HCT116 (cell line): ENCODE data around the gene TCF21. TPM values are rescaled to one million over a fixed set of nuclear protein-coding genes. Genes with fewer than 3 reads are reported as not detected.

ENCODE experiments used
- ATAC-seq: fragments of 200-7000 bp; cut with Tn5 transposase; 2 replicates; pipeline ENCODE4 v1.9.1; 2020; ENCODE audit warnings: mild to moderate bottlenecking, moderate library complexity
- BruUV-seq: library from RNA; stranded (reverse); fragments of 400-500 nt; replicated peaks from 2 replicates; lab custom pipeline; 2021; lab: Mats Ljungman, UMichigan
- CTCF ChIA-PET: fragments of 300-600 bp; sonication (Branson Sonifier 250); formaldehyde crosslinking; loops from one replicate; lab custom pipeline; 2021; ENCODE audit warnings: antibody characterized with exemption; lab: Charles Lee
- POLR2A ChIA-PET: fragments of 300-600, 350-600 bp; sonication (Branson Sonifier 250); formaldehyde crosslinking; loops from one replicate; lab custom pipeline; 2021; ENCODE audit warnings: antibody characterized with exemption; lab: Charles Lee
- RAD21 ChIA-PET, 2 experiments: fragments of 300-600 bp; sonication (Branson Sonifier 250); formaldehyde crosslinking; loops; one replicate each; lab custom pipeline; 2023; ENCODE audit warnings: low total read pairs in 2 of 2; ENCODE audit not compliant: uncharacterized antibody in 2 of 2, unreplicated experiment in 2 of 2, low non-redundant PET in 1 of 2; lab: Charles Lee
- DNase-seq: peaks from one replicate; pipeline ENCODE4 v3.0.0-alpha.2; 2010; ENCODE audit warnings: low read depth, low spot score
- H2AFZ ChIP-seq: fragments of 200-600 bp; shearing (Covaris generic), sonication (generic); 2 replicates; pipeline ENCODE4 v1.6.1; 2017; ENCODE audit warnings: low read depth, mixed run types, mixed read lengths, antibody characterized with exemption, low read length; ENCODE audit not compliant: poor library complexity, severe bottlenecking
- H3K27ac ChIP-seq: 2 replicates; pipeline ENCODE4 v1.5.1; 2012; ENCODE audit warnings: low read depth, low read length
- H3K27me3 ChIP-seq: fragments of 200-600 bp; sonication (generic); 2 replicates; pipeline ENCODE4 v1.6.1; 2016; ENCODE audit warnings: mixed run types, low read length, mixed read lengths; ENCODE audit not compliant: insufficient read depth
- H3K36me3 ChIP-seq, 2 experiments: fragments of 200-500 bp in 1 of 2; fragments of 200-600 bp in 1 of 2; sonication (Bioruptor generic) in 1 of 2; sonication (generic) in 1 of 2; 2 replicates each; pipeline versions ENCODE4 v1.5.1 to v1.6.1; 2014 to 2016; ENCODE audit warnings: low read length in 2 of 2, inconsistent platforms in 1 of 2, mixed read lengths in 1 of 2, mixed run types in 1 of 2; ENCODE audit not compliant: insufficient read depth in 2 of 2, control insufficient read depth in 1 of 2
- H3K4me1 ChIP-seq, 2 experiments: fragments of 200-600 bp in 1 of 2; sonication (generic) in 1 of 2; 2 replicates each; pipeline versions ENCODE4 v1.5.1 to v1.6.1; 2012 to 2017; ENCODE audit warnings: low read length in 2 of 2, inconsistent platforms in 1 of 2, mild to moderate bottlenecking in 1 of 2, mixed read lengths in 1 of 2, mixed run types in 1 of 2, moderate library complexity in 1 of 2; ENCODE audit not compliant: insufficient read depth in 2 of 2, control insufficient read depth in 1 of 2
- H3K4me2 ChIP-seq: fragments of 200-600 bp; sonication (generic); 2 replicates; pipeline ENCODE4 v1.6.1; 2017; ENCODE audit warnings: mixed run types, low read length, mixed read lengths
- H3K4me3 ChIP-seq, 2 experiments: fragments of 200-600 bp in 1 of 2; sonication (generic) in 1 of 2; replicated peaks in 1 of 2; 2 replicates each; pipeline ENCODE4 v1.5.1; 2011 to 2016; ENCODE audit warnings: low read length in 2 of 2, control low read depth in 1 of 2, low read depth in 1 of 2, mild to moderate bottlenecking in 1 of 2, mixed read lengths in 1 of 2, mixed run types in 1 of 2
- H3K79me2 ChIP-seq: fragments of 200-600 bp; sonication (generic); 2 replicates; pipeline ENCODE4 v1.6.1; 2017; ENCODE audit warnings: mild to moderate bottlenecking, mixed run types, low read length, moderate library complexity, mixed read lengths; ENCODE audit not compliant: insufficient read depth
- H3K9ac ChIP-seq: fragments of 200-600 bp; sonication (generic); 2 replicates; pipeline ENCODE4 v1.6.1; 2016; ENCODE audit warnings: low read length, mixed read lengths
- H3K9me2 ChIP-seq: fragments of 200-600 bp; sonication (generic), shearing (Covaris generic); 2 replicates; pipeline ENCODE4 v1.6.1; 2017; ENCODE audit warnings: mixed run types, mild to moderate bottlenecking, moderate library complexity; ENCODE audit not compliant: insufficient read depth
- H3K9me3 ChIP-seq, 2 experiments: fragments of 200-500 bp in 1 of 2; fragments of 200-600 bp in 1 of 2; sonication (Bioruptor generic) in 1 of 2; sonication (generic) in 1 of 2; 2 replicates each; pipeline ENCODE4 v1.6.1; 2014 to 2017; ENCODE audit warnings: low read length in 2 of 2, mixed read lengths in 2 of 2, inconsistent platforms in 1 of 2, low read depth in 1 of 2, mild to moderate bottlenecking in 1 of 2, mixed run types in 1 of 2, moderate library complexity in 1 of 2; ENCODE audit not compliant: control insufficient read depth in 1 of 2, insufficient read depth in 1 of 2
- H4K20me1 ChIP-seq: fragments of 200-600 bp; sonication (generic), shearing (Covaris generic); 2 replicates; pipeline ENCODE4 v1.6.1; 2017; ENCODE audit warnings: mixed run types, mild to moderate bottlenecking, moderate library complexity; ENCODE audit not compliant: insufficient read depth
- CEBPB ChIP-seq: IDR thresholded peaks from 2 replicates; pipeline ENCODE4 v1.6.1; 2012; ENCODE audit warnings: low read depth
- EZH2 ChIP-seq: fragments of 200-600 bp; sonication (generic); IDR thresholded peaks from 2 replicates; pipeline ENCODE4 v1.6.1; 2017; ENCODE audit warnings: antibody characterized with exemption, mixed run types
- JUND ChIP-seq: IDR thresholded peaks from 2 replicates; pipeline ENCODE4 v1.6.1; 2012
- SIN3A ChIP-seq: IDR thresholded peaks from 2 replicates; pipeline ENCODE4 v1.6.1; 2012; ENCODE audit warnings: low read depth
- ZFX ChIP-seq: fragments of 450-650 bp; IDR thresholded peaks from 2 replicates; pipeline ENCODE4 v1.6.1; 2017
- intact Hi-C: fragments of 100-400 bp; cut with micrococcal nuclease; formaldehyde crosslinking; loops from 2 replicates; pipeline ENCODE4 v1.10.0; 2022
- total RNA-seq: library from RNA; stranded (reverse); gene quantifications from one replicate; pipeline ENCODE4 v1.2.1, GENCODE V29; 2021; ENCODE audit not compliant: unreplicated experiment
- TF ChIP-seq, protein P1 (sequence below): IDR thresholded peaks from 2 replicates; pipeline ENCODE4 v1.6.1; 2012; ENCODE audit warnings: low read depth

TCF21 gene
- total RNA-seq, 1 experiment from 2014 or later: 0.20 TPM

DNA sequence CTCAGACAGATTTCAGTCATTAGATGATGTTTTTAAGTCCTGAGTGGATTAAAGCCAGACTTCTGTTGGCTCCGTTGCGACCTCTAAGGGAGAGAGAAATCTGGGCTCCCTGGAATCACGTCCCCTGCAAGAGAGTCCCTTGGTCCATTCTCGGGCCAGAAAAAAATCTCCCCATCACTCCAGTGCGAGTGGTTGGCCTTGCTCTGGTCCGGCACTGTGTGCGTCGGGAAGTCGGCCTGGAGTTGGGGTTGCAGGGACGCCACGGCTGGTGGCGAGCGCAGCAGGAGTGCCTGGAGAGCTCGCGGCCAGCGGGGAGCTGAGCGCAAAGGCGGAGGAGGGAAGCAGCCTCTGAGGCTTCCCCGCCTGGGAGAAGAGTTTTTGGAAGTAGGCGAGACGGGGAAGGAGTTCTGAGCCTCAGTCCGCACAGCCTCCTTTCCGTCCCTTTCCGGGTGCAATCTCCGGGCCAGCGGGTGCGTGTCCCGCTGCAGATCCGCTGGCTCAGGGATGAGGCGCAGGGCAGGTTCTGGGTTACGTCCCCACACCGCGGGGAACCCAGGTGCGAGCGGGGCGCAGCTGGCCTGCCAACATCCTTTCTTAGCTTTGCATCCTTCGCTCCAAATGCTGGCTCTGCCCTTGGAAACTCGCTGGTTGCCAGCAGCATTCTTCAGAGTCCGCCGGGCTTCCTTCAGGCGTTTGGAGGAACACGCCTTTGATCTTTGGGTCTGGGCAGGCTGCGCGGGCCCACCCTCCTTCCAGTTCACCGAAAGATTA is 6.8 kb downstream of the TCF21 start:
- Histone ChIP-seq H3K79me2 (no peaks in the 10 kb centered on the region), H3K4me3 (peak overlapping the region in 1 of 2 experiments; percentile 19; a peak in 1 of 4 replicates), H3K36me3 (no peaks in the 10 kb centered on the region), H3K4me1 (peaks cover 0 to 20% of the 10 kb centered on the region in 2 experiments; a peak in 2 of 4 replicates), H3K27ac (no peak overlapping the region), H4K20me1 (no peaks in the 10 kb centered on the region), H3K4me2 (peak overlapping the region; percentile 50), H3K27me3 (peaks cover 24% of the 10 kb centered on the region; the same call in 1 of the 2 replicates), H2AFZ (no peak overlapping the region), H3K9ac (no peak overlapping the region), H3K9me3 (no peaks in the 10 kb centered on the region), H3K9me2 (no peaks in the 10 kb centered on the region)
- no TSS peak for BruUV-seq
- ChIA-PET RAD21 (no interaction called here), CTCF (interaction anchor here (1.0 kb wide), 1 partner anchor 58 kb away, joined by 3 read pairs; no protein-coding TSS in a partner anchor), POLR2A (no interaction called here)
- peak; percentile 30 for ATAC-seq
- DNase-seq: no peak
- intact Hi-C loops: loop anchor here (1.0 to 5.0 kb wide), 2 partner anchors 17 to 308 kb away; no protein-coding TSS in a partner anchor
- TF ChIP-seq JUND: no peak
- no peak for TF ChIP-seq SIN3A
- TF ChIP-seq CEBPB: no peak
- 0 out of 2 replicates have a peak, but pooled peaks have one; percentile 34 for TF ChIP-seq EZH2
- TF ChIP-seq ZFX: no peak
- TF ChIP-seq, protein P1, sequence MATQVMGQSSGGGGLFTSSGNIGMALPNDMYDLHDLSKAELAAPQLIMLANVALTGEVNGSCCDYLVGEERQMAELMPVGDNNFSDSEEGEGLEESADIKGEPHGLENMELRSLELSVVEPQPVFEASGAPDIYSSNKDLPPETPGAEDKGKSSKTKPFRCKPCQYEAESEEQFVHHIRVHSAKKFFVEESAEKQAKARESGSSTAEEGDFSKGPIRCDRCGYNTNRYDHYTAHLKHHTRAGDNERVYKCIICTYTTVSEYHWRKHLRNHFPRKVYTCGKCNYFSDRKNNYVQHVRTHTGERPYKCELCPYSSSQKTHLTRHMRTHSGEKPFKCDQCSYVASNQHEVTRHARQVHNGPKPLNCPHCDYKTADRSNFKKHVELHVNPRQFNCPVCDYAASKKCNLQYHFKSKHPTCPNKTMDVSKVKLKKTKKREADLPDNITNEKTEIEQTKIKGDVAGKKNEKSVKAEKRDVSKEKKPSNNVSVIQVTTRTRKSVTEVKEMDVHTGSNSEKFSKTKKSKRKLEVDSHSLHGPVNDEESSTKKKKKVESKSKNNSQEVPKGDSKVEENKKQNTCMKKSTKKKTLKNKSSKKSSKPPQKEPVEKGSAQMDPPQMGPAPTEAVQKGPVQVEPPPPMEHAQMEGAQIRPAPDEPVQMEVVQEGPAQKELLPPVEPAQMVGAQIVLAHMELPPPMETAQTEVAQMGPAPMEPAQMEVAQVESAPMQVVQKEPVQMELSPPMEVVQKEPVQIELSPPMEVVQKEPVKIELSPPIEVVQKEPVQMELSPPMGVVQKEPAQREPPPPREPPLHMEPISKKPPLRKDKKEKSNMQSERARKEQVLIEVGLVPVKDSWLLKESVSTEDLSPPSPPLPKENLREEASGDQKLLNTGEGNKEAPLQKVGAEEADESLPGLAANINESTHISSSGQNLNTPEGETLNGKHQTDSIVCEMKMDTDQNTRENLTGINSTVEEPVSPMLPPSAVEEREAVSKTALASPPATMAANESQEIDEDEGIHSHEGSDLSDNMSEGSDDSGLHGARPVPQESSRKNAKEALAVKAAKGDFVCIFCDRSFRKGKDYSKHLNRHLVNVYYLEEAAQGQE: no peak
